GM21447 (cell line): ENCODE measurements around the gene PAM.
A peak's percentile ranks its signal among the peaks of the same experiment; 100 is the strongest.
"Not testable (repeated sequence)": the region's sequence is repeated elsewhere in the genome, so short reads cannot be mapped to it uniquely, and the experiment has no call there.

ENCODE experiments used
- ATAC-seq: cut with Tn5 transposase; IDR thresholded peaks from one replicate; pipeline ENCODE4 v1.9.1; 2021; ENCODE audit not compliant: unreplicated experiment

The PAM gene

DNA sequence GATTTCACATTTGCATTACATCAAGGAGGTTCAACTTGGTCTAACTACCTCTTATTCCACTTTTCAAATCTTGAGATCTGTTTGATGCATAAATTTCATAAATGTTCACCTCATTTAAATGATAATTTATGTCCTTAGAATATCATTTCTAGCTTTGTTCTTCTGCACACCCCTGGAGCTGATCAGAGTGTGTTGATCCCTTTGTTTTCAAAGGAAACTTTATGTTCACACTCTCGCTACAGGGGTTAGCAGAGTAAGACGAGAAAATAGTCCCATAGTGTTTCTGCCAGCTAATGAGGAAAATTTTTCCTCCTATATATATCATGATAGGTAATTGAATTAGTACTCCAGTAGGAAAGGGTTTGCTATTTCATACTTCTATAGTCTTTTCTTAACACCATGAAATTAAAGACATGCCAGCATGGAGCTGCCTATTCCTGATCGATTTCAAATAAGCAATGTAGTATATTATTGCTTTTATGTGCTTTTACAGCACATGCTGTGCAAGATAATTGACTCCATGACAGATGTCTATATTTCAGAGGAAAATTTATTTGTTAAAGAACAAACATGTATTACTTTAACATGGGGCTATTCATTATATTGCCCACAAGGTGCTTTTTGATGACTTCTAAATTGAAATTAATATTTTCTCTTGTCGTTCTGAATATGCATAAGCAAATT, 4.8 kb upstream of the PAM start:
- ATAC-seq: no peak

DNA sequence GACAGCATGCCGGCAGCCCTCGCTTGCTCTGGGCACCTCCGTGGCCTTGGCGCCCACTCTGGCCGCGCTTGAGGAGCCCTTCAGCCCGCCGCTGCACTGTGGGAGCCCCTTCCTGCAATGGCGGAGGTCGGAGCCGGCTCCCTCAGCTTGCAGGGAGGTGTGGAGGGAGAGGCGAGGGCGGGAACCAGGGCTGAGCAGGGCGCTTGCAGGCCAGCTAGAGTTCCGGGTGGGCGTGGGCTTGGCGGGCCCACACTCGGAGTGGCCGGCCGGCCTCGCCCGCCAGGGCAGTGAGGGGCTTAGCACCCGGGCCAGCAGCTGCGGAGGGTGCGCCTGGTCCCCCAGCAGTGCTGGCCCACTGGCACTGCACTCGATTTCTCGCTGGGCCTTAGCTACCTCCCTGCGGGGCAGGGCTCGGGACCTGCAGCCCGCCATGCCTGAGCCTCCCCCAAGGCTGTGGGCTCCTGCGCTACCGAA, 3.2 kb upstream of the PAM start:
- not testable (repeated sequence) for ATAC-seq

DNA sequence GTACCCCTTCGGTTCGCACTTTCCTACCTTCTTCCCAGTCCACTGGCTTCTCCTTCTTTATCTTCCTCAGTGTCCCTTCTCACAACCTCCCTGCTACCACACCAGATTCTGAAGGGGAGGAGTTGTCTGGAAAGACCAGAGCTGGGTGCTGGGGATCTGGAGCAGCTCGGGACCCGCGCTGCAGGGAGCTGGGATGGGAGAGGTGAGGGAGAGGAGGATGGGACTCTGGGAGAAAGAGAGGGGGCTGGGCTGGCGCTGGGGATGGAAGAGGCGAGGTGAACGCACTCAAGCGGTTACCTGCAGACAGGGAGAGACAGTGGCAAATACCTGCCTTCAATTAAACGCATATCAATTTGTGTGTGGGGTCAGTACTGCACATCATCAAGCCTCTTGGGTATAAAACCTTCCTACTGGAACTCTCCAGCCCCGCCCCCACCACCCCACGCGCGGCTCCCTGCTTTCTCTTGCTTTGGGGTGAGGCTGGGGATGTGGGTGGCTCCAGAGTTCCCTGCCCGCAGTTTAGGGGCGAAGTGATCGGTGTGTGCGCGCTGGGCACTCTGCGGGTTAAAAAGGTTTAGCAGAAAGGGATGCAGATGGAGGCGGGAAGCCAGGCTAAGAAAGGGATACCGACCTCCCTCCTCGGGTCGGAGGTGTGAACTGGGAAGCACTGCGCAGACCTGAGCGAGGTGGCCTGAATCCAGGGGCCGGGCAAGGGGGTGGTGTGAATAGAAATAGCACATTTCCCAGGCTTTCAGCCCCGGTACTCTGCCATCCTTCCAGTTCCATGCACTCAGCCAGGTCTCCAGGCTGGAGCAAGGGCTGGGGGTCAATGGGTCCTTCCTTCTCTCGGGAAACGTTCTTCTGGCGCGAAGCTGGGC, 977 bp upstream of the PAM start:
- peak; percentile 4 for ATAC-seq

DNA sequence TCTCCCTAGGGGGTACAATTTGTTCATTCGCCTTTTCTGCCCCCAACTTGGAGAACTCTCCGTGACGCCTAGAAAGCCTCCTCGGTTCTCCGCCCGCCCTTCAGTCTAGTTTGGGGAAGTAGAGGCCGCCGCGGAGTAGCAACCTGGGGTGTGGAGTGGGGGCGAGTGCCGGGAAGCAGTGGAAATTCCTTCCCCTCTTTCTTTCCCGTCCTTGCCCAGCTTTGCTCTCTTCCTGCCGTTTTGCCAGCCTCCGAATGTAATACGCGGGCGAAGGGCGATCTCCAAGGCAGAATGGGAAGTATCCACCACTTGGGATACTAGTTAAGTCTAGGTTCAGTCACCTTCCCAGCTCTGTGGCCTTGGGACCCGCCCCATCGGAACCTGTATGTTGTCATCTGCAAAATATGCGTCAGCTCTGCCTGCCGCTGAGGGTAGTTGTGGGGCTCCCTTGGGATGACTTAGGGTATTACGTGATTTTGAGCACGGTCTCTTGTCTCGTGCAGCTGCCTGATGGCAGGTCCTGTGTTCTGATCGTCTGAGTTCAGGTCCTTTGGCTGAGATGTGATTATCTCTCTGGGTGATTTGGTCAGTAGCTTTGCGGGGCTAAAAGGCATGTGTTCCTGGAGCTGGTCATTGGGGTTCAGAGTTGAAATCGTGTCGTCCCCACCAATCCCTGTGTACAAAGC, 724 bp downstream of the PAM start:
- ATAC-seq: peak; percentile 74

DNA sequence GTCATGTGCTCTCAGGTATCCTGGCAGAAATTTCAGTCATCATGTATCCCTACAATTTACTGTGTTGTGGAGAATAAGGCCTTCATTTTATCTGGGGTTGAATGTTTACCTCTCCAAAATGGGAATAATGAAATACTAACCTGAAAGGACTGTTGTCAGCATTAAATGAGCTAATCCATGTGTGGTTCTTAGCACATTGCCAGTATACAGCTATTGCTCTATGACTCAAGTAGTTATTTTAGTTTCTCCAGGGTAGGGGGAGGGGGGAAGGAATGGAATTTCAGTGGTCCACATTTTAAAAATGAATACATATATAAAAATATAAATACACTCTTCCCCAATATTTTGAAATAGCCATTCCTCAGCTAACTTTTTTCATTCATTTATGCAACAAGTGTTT, 3.5 kb downstream of the PAM start:
- ATAC-seq: no peak

DNA sequence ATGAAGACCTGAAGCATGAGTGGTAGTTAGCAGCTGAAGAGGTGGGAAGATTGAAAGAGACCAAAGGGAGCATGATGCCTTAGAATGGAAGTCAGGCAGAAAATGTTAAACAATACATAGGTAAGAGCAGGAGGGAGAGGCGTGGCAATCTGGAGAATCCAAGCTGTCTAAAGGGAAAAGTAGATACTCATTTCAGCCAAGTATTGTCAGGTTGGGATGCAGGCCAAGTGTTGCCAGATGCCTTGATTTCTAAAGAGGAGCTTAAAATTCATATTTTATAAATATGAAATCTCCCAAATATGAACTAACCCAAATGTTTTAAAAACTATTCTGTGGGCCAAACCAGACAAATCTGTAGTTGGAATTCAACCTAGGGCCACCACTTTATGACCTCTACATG, 4.2 kb downstream of the PAM start:
- ATAC-seq: no peak

DNA sequence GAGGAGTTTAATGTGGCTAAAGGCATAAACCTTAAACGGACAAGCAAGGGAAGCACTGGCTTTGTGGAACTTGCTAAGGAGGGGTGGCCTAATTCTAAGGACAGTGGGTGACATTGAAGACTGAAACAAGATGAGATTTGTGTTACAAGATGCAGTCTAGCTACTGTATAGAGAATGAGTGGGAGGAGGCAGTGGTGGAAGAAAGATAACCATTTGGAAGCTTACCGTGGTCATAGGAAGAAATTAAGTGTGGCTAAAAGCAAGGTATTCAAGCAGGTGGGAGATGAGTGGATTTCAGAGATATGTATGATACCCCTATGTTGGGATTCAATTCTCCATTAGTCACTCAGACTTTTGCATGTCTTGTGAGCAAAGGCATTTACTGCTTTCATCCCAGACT, 4.6 kb downstream of the PAM start:
- no peak for ATAC-seq

DNA sequence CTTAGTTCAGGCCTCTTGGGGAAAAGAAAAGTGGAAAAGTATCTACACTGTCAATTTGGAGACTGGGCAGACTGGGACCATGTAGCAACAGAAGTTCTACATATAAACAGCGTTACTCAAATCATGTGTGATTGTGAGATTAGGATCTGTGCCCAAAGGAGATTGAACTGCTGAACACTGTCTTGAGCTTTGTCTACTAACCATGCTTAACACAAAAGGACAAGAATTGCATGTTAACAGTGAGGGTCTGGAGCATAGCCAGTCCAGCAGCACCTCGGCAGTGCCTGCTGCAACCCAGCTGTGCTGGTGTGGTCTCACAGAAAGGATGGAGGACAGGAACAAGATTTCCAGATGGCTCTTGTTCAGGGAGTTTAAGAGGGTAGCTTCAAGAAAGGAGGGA, 5.7 kb downstream of the PAM start:
- ATAC-seq: no peak

DNA sequence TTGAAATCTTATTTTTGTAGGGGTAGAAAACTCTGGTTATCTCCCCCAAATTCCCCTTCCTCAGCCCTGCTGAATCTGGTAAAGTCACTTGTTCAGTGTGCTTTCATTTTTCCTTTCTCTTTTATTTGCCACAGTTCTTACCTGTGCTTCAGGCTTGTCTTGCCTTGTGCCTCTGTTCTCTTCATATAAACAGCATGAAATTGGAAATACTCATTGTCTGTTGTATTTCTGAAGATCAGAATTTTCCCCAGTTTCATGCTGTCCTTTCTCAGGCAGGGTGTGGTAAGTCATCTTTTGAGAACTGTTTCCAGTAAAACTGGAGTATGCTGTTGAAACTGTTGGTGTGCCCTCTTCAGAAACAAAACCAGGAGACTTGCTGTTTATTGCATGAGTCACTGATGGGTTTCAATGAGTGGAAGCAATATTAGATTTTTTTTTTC, 7.0 kb downstream of the PAM start:
- ATAC-seq: peak; percentile 77

DNA sequence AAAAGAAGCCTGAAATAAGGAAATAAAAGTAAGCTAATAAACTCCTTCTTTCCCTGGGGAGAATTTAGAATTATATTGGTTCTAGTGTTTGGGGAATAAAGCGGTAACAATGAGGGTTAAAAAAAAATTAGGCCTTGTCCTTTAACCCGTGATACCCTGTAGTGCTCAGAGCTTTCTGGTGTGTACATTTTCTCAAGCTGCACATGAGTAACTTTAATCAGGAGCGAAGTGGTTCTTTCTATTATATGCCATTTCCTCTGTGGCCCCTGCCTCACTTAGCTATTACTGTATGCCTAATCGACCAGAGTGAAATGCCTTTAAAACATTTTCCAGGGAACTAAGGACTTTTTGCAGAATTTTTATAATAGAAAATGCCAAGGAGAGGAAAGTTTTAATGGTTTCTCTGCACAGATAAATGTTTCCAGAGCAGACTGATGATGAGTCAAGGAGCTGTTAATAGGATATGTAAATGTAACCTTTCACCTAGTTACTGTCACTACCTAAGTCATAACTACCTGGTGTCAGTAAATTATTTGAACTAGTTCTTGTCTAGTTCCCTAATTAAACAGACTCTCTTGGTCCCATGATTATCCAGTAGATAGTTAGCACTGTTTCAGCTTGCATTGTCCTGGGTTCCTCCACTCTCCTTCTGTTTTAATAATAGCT, 7.6 kb downstream of the PAM start:
- no peak for ATAC-seq

DNA sequence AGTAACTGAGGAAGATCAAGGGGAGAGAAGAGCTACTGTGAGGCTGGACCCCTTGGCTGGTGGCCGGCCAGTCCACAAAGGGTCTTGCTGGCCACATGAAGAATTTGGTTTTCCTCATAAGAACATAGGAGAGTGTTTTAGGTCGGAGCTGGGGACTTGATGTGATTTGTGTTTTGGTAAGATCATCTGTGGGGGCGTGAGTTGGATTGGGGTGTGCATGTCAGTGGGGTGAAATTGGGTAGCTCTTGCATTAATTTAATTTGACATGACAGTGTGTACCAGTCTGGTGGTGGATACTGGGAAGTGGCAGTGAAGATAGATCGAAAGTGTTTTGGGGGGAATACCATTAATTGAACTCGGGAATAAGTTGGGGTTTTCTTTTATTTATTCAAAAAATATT, 8.6 kb downstream of the PAM start:
- no peak for ATAC-seq

DNA sequence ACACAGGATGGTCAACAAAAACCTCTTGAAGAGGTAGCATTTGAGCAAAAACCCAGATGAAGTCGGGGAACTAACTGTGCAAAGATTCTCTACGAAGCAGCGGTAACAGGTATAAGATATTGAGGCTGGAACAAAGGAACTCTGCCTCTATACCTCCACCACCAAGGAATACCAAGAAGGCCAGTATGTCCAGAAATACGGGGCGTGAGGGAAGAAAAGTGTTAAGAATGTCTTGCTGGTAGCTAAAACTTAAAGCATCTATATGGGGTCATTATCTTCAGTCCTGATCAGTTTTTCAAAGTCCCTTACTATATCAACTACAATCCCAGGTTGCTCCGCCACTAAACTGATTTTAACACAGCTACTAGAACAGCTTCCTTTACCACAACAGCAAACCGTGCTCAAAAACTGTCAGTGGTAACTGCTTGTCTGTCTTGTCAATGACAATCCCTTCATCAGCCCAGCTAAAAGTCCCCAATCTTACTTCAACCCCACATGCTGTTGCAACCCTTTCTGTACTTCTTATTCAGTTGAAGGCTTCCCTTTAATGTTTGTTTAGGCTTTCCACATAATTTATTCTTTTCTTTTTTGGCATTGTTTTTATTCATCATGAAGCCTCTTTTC, 9.4 kb downstream of the PAM start:
- no peak for ATAC-seq

DNA sequence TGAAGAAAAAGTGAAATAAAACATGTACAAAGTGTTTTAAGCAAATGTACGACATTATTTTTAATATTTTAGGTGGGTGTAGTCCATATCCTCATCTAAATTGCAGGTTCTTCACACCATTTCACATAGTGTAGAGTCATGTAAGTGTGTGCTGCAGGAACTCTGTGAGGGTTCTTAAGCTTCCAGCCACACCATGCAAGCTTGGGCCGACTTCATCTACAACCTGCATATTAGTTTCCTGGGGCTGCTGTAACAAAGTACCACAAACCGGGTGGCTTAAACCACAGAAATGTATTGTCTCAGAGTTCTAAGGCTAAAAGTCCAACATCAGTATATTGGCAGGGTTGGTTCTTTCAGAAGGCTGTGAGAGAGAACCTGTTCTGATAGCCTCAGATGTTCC, 10.2 kb downstream of the PAM start:
- no peak for ATAC-seq

DNA sequence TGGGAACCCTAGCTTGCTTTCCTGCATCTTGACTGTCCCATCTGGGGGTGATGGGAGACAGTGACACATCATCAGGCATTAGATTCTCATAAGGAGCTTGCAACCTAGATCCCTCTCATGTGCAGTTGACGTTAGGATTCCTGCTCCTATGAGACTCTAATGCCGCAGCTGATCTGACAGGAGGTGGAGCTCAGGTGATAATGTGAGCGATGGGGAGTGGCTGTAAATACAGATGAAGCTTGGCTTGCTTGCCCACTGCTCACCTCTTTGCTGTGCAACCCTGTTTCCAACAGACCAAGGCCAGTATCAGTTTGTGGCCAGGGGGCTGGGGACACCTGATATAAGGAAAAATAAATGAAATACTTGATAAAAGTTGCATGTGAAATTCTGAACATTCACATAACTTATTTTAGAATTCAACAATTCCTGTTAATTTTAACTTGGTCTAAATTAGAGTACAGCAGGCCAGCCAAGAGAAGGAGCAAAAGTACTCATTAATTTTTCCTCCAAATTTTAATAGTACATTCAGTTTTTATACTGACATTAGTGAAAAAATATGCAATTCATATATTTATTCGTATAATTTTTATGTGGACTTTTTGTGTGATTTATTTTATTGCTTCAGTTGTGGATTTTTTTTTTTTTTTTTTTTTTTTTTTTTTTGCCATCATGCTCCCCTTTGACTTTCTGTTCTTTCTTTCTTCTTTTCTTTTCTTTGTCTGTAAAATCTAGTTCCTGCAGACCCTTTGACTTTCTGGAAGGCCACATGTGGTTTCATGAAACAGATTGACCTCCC, 11.4 kb downstream of the PAM start:
- no peak for ATAC-seq

DNA sequence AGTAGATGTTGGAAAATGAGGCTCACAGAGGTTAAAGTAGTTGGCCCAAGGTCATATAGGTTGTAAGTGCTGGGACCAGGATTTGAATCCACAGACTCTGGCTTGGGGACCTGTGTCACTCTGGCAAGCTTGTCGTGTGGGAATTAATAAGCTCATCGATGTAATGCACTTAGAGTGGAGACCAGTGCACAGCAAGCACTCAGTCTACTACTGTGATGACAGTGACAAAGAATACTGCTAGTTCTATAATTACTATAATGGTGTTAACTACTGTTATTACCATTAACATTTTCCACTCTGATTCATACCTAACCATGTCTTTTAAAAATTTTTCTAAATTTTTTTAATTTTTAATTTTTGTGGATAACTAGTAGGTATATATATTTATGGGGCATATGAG, 12.8 kb downstream of the PAM start:
- no peak for ATAC-seq

DNA sequence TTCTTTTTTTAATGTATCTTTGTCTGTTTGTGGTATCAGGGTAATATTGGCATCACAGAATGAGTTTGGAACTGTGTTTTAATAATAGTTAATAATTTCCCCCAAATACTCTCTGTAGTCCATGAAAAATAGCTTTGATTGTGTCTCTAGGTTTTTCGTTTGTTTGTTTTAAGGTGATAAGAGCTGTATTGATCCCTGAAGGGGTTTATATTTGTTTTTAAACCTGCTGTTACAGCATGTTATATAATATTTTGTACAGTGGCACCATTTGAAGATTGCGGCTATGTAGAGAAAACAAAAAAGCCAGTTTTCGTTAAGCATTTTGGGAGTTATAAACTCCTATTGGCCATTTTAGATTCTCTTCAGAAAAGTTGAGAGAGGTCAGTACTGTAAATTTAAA, 15.7 kb downstream of the PAM start:
- ATAC-seq: no peak

DNA sequence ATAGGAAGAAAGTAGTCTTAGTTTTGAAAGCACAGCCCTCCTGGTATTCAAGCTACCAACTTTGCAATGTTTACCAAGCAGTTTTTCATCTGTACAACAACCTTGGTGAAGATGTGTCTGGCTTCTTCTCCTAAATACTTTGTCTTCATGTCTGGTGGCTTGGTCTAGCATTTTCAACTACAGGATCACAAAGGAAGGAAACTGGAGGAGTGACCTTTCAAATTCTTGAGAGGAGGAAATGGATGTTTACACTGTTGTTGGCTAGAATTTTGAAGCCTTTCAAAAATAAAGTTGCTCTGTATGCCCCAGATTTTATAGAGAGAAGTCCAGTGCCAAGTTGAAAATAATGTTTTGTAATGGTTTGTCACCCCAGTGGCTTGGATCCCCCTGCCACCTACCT, 16.3 kb downstream of the PAM start:
- ATAC-seq: no peak

DNA sequence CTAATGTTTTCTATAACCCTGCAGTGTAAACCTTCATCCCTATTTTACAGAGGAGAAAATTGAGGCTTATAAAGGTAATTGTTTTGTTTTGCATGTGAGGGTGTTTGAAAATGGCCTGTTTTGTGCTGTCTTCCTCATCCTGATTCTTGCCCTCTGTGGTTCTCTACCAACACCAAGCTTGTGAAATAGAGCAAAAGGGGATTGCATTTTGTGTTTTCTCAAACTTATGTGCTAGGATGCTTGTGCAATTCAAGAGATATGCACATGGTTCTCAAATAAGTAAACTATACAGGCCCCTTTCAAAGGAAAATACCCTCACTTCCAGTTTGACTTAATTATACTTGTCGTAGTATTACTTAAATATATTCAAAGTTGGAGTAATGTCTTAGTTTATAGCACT, 17.2 kb downstream of the PAM start:
- ATAC-seq: no peak

DNA sequence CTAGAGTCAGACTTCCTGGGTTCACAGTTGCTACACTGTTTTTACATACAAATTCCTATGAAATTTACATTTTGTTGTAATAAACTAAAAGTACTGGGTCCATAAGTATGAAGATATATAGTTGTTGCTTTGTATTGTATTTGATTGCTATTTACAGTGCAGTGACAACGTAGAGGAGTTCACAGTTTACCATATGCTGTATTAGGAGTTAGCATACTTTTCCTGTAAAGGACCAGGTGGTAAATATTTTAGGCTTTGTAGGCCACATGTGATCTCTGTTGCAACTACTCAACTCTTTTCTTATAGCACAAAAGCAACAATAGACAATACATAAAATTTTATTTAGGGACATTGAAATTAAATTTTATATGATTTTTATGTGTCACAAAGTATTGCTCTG, 18.0 kb downstream of the PAM start:
- ATAC-seq: no peak

DNA sequence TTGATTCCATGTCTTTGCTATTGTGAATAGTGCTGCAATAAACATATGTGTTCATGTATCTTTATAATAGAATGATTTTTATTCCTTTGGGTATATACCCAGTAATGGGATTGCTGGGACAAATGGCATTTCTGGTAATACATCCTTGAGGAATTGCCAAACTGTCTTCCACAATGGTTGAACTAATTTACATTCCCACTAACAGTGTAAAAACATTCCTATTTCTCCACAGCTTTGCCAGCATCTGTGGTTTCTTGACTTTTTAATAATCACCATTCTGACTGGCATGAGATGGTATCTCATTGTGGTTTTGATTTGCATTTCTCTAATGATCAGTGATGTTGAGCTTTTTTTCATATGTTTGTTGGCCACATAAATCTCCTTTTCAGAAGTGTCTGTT, 20.7 kb downstream of the PAM start:
- ATAC-seq: not testable (repeated sequence)
